Measurements from ENCODE around the gene NDC1.

DNA sequence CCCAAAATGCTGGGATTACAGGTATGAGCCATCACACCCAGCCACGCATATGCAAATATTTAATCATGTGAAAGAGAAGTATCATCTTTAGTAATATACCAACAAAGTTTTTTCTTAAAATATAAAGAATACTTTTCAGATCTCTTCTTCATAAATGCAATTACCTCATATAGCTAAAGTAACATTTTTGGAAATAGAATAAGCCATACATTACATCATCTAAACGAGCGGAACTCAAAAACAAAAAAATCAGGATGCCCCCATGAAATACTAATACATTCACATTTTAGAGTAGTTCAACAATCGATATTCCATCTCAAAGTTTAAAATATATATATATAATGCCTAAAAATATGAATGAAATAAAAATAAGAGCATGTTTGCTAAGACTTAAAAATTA is 4.7 kb downstream of the NDC1 start:
- TF ChIP-seq, protein P1, sequence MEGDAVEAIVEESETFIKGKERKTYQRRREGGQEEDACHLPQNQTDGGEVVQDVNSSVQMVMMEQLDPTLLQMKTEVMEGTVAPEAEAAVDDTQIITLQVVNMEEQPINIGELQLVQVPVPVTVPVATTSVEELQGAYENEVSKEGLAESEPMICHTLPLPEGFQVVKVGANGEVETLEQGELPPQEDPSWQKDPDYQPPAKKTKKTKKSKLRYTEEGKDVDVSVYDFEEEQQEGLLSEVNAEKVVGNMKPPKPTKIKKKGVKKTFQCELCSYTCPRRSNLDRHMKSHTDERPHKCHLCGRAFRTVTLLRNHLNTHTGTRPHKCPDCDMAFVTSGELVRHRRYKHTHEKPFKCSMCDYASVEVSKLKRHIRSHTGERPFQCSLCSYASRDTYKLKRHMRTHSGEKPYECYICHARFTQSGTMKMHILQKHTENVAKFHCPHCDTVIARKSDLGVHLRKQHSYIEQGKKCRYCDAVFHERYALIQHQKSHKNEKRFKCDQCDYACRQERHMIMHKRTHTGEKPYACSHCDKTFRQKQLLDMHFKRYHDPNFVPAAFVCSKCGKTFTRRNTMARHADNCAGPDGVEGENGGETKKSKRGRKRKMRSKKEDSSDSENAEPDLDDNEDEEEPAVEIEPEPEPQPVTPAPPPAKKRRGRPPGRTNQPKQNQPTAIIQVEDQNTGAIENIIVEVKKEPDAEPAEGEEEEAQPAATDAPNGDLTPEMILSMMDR (IDR thresholded peaks at IDR 0.05): no peak
- no peak for TF ChIP-seq POLR2A (IDR thresholded peaks at IDR 0.05)

All from gastroesophageal sphincter (tissue), 3 donors.